Mononuclear cell (primary cell): ENCODE results near the gene SLC25A5. TPM values are rescaled to one million over a fixed set of nuclear protein-coding genes. Genes with fewer than 3 reads are reported as not detected.
"Not testable (repeated sequence)": the region's sequence is repeated elsewhere in the genome, so short reads cannot be mapped to it uniquely, and the experiment has no call there.

Source experiments
- H3K27me3 ChIP-seq: 2 replicates; pipeline ENCODE4 v1.6.0; 2011; ENCODE audit warnings: low read length, control low read depth; ENCODE audit not compliant: insufficient read depth
- H3K4me1 ChIP-seq: 2 replicates; pipeline ENCODE4 v1.5.1; 2011; ENCODE audit warnings: mild to moderate bottlenecking, low read length, control low read depth; ENCODE audit not compliant: insufficient read depth
- H3K4me3 ChIP-seq: 2 replicates; pipeline ENCODE4 v1.5.1; 2011; ENCODE audit warnings: mild to moderate bottlenecking, low read length, moderate library complexity
- H3K9me3 ChIP-seq: 2 replicates; pipeline ENCODE4 v1.5.1; 2011; ENCODE audit warnings: low read depth, mild to moderate bottlenecking, control low read depth, low read length
- total RNA-seq: library from RNA; depleted of rRNA; stranded (reverse); fragments of >200 nt; gene quantifications from one replicate; pipeline ENCODE4 v1.2.3, GENCODE V29; 2012

SLC25A5 gene
- total RNA-seq, 1 donor = 177 TPM

DNA sequence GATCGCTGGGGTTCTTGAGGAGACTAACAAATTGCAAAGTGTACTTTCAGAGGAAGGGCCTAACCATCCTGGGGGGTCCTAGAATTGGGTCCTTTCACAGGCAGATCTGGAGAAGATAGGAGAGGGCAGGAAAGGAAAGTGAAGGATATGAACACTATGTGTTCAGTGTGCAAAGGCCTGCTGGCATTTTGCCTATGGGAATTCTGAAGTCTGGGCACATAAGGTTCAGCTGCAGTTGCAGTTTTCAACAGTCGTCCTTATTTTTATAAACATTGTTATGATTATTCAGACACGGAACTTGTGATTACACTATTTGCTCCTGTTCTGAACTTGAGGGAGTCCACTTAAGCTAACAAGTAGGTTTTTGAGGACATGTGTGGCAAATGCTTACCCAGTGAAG is 1.3 kb upstream of the SLC25A5 start:
- Histone ChIP-seq H3K27me3 (no peaks in the 10 kb centered on the region), H3K4me3 (no peak overlapping the region), H3K9me3 (no peaks in the 10 kb centered on the region), H3K4me1 (peaks cover 10% of the 10 kb centered on the region)

DNA sequence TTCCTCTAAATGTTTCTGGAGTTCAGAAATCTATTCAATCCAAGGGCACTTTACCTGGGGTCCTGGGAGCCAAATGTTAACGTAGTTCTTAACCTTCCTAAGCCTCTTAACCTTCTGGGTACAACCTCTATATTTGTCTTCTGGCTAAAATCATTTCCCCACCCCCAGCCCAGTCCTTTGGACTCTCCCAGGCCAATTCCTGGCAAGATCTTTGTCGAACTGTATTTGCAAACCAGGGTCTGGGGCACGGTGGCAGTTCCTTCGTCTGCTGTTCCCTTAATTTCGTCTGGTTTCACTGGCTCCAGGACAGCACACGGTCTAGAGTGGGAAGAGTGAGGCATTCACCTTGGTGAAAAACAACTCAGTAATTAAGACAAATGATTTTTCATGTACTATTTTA is 811 bp upstream of the SLC25A5 start:
- Histone ChIP-seq H3K4me1 (peaks cover 10% of the 10 kb centered on the region), H3K4me3 (no peak overlapping the region), H3K9me3 (no peaks in the 10 kb centered on the region), H3K27me3 (no peaks in the 10 kb centered on the region)

DNA sequence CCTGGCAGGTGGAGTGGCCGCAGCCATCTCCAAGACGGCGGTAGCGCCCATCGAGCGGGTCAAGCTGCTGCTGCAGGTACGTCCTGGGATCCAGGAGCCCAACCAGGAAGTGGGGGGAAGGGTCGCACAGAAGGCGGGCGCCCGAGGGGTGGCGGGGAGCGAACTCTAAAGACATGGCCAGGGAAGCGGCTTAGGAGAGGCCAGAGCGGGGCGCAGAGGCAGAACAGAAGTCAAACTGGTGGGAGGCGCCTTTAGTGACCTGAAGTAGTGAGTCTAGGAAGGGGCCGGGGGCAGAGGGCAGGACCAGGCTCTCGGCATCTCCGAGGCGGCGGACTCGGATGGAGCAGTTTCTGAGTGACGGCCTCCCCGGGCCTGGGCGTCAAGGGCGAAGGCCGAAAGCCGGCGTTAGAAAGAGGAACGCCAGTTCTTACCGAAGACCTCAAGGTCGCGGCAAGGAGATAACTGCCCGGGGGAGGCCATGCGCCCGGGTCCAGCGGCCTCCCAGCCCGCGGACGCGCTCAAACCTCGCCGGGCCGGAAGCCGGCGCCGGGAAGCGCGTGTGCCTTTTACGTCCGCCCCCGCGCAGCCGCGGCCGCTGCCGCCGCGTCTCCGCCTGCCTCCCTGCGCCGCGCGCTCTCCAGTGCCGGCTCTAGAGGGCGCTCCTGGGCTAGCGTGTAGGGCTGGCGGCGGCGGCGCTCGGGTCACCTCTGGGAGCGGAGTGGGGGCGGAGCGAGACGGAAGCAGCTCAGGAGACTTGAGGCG is 488 bp downstream of the SLC25A5 start:
- H3K4me1 ChIP-seq = peaks cover 10% of the 10 kb centered on the region
- peak overlapping the region; percentile 78 for H3K4me3 ChIP-seq
- H3K9me3 ChIP-seq = no peaks in the 10 kb centered on the region
- no peaks in the 10 kb centered on the region for H3K27me3 ChIP-seq

DNA sequence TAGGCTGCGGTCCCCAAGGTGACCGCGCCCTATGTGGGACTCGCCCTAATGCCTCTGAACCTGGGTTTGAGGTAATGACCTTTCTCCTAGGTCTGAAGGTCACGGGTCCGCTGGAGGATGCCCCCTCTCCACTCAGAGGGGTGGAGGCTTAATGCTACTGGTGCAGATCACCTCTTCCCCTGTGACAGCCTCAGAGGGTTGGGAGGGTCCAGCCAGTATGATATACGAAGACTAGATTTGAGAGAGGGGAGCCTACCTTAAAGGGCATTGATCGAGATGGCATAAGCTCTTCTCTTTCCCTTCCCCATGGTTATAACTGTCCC is 1.0 kb downstream of the SLC25A5 start:
- no peaks in the 10 kb centered on the region for H3K27me3 ChIP-seq
- peaks cover 10% of the 10 kb centered on the region for H3K4me1 ChIP-seq
- H3K4me3 ChIP-seq = peak overlapping the region; percentile 78
- no peaks in the 10 kb centered on the region for H3K9me3 ChIP-seq

DNA sequence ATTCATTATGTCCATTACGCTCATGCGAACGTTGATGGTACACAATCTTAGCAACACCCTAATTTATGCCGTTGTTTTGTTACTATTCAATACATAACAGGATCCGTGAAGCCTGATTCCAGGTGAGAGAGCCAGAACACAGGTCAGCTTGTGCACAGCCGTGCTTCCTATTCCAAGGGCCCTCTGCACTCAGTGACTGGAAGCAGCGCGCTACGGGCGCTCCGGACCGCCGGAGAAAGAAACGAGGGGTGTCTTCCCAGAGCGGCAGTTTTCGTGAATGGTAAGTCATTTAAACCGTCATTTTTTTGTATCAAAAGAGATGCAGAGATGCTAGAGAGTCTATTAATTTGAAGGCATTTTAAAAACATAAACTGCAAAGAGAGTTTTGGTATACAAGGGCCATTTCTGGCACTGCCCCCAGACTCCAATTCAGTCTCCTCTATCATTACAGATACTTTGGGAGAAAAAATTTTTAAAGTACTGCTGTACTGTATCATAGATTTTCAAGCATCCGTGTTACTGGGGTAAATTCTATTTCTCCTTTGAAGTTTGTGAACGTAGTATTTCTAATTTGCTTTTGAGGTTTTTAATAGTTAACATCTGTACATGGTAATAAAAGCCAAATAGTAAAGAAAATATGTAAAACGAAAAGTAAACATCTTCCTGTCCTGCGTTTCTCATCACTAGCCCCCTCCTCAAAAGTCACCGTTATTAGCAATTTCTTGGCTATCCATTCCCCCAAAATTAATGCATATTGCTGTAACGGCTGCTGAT is 6.6 kb downstream of the SLC25A5 start:
- no peak overlapping the region for H3K4me3 ChIP-seq
- no peaks in the 10 kb centered on the region for H3K27me3 ChIP-seq
- H3K9me3 ChIP-seq = no peaks in the 10 kb centered on the region
- peaks cover under 1% of the 10 kb centered on the region for H3K4me1 ChIP-seq

DNA sequence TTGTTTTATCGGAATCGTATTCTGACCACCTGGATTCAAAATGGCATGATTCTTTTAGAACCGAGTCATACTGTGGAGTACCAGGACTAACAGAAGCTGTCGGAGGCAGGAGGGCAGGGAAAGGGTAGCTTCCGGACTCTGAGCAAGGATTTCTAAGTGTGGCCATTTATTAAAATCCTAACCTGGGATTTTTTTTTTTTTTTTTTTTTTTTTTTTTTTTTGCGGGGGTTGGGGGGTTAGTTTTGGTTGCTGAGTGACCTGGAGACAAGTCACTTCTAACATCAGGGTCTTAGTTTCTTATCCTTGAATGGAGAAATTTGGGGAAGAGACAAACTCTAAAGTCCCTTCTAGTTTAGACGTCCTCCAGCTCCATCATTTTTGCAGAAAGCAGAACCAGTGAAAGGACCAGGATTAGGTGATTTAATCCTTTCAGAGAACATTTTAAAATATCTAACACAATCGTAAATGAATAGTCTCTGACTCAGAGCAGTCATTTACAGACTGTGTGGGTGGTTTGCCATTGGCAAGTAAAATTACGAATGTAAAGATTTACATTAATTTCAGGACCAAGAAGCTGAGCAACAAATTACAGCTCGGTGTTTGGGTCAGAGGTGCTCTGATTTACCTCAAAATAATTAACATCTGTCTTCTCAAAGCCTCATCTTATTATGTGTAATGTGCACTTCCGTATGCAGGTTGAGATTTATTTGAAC is 7.3 kb downstream of the SLC25A5 start:
- no peaks in the 10 kb centered on the region for H3K27me3 ChIP-seq
- H3K9me3 ChIP-seq = no peaks in the 10 kb centered on the region
- no peaks in the 10 kb centered on the region for H3K4me1 ChIP-seq
- no peak overlapping the region for H3K4me3 ChIP-seq

DNA sequence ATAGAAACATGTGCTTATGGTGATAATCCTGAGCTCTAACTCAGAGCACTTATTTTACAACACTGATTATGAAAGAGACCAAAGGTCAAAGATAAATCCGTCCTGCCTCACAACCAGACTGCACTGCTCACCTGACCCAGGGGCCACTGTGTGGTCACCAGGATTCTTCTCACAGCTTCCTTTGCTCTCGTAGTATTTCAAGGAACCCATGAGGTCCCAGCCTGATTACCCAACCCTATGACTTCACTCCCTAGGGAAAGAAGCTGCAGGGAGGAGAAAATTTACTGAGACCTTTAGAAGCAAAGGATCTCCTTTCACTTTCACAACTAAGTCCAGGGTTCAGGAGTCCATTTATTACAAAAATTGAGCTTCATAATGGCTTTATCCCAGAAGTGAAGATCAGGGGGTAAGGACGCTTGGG is 9.6 kb downstream of the SLC25A5 start:
- no peaks in the 10 kb centered on the region for H3K27me3 ChIP-seq
- peaks cover 9% of the 10 kb centered on the region for H3K4me1 ChIP-seq
- H3K4me3 ChIP-seq = no peak overlapping the region
- no peaks in the 10 kb centered on the region for H3K9me3 ChIP-seq

DNA sequence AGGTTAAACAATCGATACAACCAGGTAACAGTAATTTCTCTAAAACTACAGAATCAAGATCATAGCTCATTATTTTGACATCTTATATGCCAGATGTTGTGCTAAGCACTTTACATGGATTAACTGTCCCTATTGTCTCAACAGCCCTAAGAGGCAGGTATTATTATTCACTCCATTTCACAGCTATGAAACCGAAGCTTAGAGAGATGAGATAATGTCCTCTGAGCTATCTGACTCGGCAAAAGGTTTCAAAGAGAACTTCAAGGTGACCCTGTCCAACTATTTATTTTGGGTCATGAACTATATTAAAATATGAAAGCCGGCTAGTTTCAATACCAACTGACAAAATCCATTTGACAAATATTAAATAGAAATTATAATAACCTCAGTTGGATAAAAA is 10.3 kb downstream of the SLC25A5 start:
- Histone ChIP-seq H3K27me3 (no peaks in the 10 kb centered on the region), H3K9me3 (no peaks in the 10 kb centered on the region), H3K4me1 (peaks cover 9% of the 10 kb centered on the region), H3K4me3 (no peak overlapping the region)

DNA sequence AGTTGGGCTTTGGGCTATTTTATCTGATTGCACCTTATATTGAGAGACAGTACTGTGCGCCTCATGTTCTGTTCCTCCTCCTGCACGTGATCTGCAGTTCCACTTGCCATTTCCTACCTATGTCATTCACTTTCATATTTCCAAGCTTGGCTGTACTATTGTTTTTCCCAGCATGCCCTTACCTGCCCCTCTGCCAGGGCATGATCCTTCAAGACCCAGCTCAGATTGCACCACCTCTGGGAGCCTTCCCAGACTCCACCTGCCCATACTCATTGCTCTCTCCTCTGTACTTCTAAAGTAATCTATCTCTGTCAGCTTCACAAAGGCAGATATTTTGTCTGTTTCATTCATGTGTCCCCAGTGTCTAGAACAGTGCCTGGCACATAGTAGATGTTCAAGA is 11.6 kb downstream of the SLC25A5 start:
- H3K27me3 ChIP-seq = no peaks in the 10 kb centered on the region
- H3K4me1 ChIP-seq = peaks cover 9% of the 10 kb centered on the region
- H3K9me3 ChIP-seq = no peaks in the 10 kb centered on the region
- H3K4me3 ChIP-seq = no peak overlapping the region

DNA sequence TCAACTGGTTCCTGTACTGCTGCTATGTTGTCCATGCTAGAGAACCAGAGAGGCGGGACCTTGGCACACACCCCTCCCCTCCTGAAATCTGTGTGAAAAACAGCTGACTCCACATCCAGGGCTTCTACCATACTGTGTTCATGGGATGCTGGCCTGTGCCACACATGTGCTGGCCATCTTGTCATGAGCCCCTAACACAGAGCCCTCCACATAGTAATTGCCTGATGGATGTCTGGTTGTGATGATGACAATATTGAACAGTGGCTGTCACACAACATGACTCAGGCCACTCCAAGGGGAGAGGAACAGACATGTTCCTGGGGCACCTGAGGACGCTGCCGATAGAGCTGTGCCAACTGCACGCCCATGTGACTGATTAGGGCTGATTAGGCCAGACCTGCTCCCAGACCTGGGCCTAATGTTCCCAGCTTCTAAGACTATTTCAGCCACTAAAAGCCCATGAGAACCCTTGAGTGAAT is 13.1 kb downstream of the SLC25A5 start:
- Histone ChIP-seq H3K27me3 (no peaks in the 10 kb centered on the region), H3K9me3 (no peaks in the 10 kb centered on the region), H3K4me3 (no peak overlapping the region), H3K4me1 (peaks cover 9% of the 10 kb centered on the region)

DNA sequence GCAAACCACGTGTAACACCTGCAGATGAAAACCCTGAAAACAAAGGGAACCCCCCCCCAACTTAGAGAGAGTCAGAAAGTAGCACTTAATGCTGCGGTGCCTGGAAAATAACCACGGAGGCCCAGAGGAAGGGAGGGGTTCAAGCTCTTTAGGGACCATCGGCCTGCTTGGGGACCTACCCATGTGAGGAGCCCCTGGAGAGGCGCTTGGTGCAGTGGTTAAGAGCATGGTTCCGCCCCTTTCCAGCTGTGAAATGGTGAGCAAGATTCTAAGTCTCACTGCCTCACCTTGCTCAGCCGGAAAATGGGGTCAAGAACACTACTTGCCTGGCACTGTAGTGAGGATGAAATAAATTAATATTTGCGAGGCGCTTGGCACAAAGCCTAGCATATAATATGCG is 13.8 kb downstream of the SLC25A5 start:
- H3K4me3 ChIP-seq = no peak overlapping the region
- H3K27me3 ChIP-seq = no peaks in the 10 kb centered on the region
- no peaks in the 10 kb centered on the region for H3K9me3 ChIP-seq
- peaks cover 9% of the 10 kb centered on the region for H3K4me1 ChIP-seq

DNA sequence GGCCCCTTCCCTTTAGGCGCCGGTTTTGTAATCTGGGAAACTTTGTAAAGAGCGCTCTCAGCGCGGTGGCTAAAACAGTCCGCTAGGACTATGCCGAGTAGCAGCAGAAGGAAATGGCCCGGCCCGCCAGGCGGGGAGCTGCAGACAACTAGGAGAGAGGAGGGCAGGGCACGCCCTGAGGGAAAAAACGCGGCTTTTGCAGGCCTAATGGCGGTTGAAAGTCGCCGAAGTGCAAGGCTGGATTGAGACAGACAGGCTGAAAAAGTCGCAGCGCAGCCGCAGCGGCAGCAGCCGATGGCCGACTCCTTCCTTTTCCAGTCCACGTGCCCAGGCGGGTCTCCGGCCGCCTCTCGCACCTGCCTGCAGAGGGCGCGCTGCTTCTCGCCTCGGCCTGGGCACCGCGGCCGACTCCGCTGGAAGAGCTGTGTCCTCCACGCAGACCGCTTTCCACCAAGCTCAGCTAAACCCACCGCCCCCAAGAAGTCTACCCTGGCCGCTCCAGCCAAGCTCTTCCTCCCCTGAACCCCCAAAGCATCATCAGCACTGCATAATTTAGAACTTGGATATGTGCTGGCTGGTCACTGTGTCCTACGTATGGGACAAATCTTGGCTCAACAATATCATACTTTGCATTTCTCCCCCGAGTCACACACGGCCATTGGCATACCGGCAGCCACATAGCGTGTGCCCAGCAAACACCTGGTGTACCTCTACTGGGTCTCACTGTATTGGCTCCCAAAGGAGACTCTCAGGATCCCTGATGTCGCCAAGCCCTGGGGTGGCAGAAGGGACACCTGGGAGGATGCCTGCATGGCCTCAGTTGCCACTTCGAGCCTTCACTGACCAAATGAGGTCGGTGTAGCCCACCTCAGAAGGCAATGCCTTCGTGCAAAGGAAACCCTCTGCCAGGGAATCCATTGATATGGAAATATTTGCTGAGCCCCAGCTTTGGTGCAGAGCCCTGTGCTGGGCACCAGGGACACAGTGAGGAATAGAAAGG is 14.5 kb downstream of the SLC25A5 start:
- H3K9me3 ChIP-seq = no peaks in the 10 kb centered on the region
- H3K27me3 ChIP-seq = no peaks in the 10 kb centered on the region
- peaks cover 9% of the 10 kb centered on the region for H3K4me1 ChIP-seq
- H3K4me3 ChIP-seq = peak overlapping the region; percentile 23

DNA sequence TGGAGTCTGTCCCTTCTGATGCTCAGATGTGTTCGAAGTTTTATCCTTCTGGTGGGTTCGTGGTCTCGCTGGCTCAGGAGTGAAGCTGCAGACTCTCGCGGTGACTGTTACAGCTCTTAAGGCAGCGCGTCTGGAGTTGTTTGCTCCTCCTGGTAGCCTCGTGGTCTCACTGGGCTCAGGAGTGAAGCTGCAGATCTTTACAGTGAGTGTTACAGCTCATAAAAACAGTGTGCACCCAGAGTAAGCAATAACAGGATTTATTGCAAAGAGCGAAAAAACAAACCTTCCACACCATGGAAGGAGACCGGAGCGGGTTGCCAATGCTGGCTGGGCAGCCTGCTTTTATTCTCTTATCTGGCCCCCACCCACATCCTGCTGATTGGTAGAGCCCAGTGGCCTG is 18.5 kb downstream of the SLC25A5 start:
- no peaks in the 10 kb centered on the region for H3K27me3 ChIP-seq
- no peak overlapping the region for H3K4me3 ChIP-seq
- H3K4me1 ChIP-seq = peaks cover 8% of the 10 kb centered on the region
- H3K9me3 ChIP-seq = no peaks in the 10 kb centered on the region

DNA sequence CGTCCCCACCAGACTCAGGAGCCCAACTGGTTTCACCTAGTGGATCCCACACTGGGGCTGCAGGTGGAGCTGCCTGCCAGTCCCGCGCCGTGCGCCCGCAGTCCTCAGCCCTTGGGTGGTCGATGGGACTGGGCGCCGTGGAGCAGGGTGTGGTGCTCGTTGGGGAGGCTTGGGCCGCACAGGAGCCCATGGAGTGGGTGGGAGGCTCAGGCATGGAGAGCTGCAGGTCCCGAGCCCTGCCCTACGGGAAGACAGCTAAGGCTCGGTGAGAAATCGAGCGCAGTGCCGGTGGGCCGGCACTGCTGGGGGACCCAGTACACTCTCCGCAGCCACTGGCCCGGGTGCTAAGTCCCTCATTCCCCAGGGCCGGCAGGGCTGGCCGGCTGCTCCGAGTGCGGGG is 19.5 kb downstream of the SLC25A5 start:
- not testable (repeated sequence) for H3K4me3 ChIP-seq, H3K27me3 ChIP-seq, H3K9me3 ChIP-seq, H3K4me1 ChIP-seq
